GM12864 (cell line): ENCODE data around the gene CFAP251.

Experiments used
- DNase-seq: peaks from one replicate; pipeline ENCODE4 v3.0.0-alpha.2; 2011; ENCODE audit warnings: low read depth
- H3K4me3 ChIP-seq: 2 replicates; pipeline ENCODE4 v1.5.1; 2011; ENCODE audit warnings: mild to moderate bottlenecking, low read depth, low read length, control low read depth
- TF ChIP-seq, protein P1 (sequence below): IDR thresholded peaks from 2 replicates; pipeline ENCODE4 v1.5.1; 2011; ENCODE audit warnings: low read depth, mild to moderate bottlenecking, moderate library complexity, low read length, control low read depth, inconsistent platforms; ENCODE audit errors: missing control alignments

The CFAP251 gene

DNA sequence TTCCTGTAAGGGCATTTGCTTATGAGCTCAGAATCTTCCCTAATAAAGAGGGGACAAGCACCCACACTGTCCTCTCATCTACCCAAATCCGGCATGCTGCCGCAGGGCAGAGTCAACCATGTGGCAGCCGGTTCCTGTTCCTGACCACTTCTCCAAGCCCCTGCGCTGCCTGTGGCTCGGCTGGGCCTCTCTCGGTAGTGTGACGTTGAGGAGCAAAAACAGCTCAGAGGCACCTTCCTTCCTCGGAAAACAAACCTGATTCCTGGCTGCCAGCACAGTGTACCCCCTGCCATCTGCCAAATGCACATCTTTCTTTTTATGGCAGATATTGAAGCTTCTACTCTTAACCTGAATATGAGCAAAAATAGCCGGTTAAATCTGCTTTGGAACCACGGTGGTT is 50.5 kb downstream of the CFAP251 start:
- no peak overlapping the region for H3K4me3 ChIP-seq
- TF ChIP-seq, protein P1, sequence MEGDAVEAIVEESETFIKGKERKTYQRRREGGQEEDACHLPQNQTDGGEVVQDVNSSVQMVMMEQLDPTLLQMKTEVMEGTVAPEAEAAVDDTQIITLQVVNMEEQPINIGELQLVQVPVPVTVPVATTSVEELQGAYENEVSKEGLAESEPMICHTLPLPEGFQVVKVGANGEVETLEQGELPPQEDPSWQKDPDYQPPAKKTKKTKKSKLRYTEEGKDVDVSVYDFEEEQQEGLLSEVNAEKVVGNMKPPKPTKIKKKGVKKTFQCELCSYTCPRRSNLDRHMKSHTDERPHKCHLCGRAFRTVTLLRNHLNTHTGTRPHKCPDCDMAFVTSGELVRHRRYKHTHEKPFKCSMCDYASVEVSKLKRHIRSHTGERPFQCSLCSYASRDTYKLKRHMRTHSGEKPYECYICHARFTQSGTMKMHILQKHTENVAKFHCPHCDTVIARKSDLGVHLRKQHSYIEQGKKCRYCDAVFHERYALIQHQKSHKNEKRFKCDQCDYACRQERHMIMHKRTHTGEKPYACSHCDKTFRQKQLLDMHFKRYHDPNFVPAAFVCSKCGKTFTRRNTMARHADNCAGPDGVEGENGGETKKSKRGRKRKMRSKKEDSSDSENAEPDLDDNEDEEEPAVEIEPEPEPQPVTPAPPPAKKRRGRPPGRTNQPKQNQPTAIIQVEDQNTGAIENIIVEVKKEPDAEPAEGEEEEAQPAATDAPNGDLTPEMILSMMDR = no peak
- no peak for DNase-seq

DNA sequence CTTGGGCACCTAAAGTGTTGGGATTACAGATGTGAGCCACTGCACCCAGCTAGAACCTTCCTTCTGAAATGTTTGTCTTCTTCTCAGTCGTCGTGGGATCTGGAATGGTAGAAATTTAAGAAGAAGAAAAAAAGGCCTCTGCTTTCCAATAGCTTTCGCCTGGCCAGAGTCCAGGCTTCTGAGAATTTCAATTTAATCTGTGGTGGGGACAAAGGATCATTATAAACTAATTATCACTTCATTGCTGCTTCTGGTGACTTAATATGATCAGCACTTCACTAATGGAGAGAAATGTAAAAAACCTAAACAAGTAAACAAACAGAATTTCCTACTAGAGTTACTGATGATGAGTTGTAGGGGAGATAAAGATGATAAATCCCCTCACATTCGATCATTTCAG is 51.3 kb downstream of the CFAP251 start:
- TF ChIP-seq, protein P1 = no peak
- DNase-seq = no peak
- H3K4me3 ChIP-seq = no peak overlapping the region

DNA sequence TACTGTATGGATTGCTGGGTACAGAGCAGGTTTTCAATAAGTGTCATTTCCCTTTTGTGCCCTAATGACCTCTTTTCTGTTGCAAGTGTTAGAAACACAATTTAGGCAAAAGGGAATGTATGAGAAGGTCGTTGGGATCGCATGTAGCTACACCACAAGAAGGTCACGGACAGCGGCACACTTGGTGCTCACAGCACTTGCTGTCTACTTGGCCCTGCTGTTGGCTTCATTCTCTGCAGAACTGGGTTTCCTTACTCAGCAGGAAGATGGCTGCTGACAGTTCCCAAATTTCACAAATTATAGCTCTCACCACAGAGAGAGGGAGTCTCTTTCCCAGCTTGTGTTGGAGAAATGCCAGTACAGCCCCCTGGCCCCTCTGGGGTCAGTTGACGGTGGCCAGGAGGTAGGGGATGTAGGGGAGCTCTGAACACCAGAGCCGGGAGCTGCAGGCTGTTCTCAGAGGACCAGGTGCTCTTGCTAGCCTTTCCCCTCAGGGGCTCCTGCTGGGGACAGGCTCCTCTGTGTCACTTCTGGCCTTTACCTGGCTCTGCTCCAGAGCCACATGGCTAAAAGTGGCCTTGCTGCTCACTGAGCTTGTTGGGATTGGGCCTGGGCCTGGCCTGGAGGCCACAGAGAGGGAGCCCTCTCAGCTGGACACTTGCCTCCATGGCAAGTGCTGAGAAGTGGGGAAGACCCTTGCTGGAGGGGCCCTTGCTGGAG is 52.3 kb downstream of the CFAP251 start:
- no peak for DNase-seq
- TF ChIP-seq, protein P1 = no peak
- H3K4me3 ChIP-seq = no peak overlapping the region

DNA sequence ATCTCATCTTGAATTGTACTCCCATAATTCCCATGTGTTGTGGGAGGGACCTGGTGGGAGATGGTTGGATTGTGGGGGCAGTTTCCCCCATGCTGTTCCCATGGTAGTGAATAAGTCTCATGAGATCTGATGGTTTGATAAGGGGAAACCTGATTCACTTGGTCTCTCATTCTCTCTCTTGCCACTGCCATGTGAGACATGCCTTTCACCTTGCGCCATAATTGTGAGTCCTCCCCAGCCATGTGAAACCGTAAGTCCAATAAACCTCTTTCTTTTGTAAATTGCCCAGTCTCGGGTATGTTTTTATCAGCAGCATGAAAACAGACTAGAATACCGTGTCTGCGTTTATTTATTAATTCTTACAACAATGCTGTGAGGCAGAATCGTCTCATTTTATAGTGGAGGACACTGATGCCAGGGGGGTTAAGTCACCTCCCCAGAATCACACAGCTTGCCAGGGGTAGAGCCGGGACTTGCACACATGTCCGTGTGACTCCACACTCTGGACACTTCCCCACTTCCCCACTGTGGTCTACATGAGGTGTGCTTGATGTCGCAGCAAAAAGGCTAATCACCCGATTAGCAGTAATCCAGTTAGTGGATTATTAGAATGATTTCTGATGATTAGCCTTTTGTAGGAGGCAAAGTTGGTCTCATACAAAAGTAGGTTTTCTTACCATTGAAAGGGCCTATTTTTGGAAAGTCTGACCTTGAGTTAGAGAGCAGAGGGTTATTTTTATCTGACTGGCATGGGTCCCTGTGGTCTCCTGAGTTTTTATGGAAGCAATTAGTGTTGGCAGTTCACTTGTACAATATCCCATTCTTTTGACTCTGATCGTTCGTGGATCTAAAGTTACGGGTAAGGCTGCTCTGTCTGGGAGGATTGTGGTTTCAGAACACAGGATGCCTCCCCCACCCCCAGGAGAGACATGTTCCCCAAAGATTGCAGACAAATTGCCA is 55.9 kb downstream of the CFAP251 start:
- DNase-seq = no peak
- TF ChIP-seq, protein P1 = no peak
- H3K4me3 ChIP-seq = no peak overlapping the region

DNA sequence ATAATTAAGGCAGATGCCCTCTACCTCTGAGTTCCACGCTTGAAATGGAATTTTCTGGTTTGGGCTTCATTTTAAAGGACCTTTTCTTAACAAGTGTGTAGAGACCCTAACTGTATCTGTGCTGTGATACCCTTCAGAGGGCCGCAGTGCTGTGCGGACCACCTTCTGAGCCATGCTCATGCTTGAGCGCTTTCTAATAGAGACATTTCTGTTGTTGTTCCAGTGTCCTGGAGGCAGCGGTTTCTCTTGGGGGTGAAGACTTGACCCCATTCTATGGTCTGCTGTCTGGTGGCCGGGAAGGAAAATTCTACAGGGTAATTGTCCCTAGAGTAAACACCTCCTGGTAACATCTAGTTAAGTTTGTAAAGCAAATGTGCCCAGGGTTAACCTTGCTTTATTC is 56.6 kb downstream of the CFAP251 start:
- no peak overlapping the region for H3K4me3 ChIP-seq
- no peak for DNase-seq
- TF ChIP-seq, protein P1 = no peak

DNA sequence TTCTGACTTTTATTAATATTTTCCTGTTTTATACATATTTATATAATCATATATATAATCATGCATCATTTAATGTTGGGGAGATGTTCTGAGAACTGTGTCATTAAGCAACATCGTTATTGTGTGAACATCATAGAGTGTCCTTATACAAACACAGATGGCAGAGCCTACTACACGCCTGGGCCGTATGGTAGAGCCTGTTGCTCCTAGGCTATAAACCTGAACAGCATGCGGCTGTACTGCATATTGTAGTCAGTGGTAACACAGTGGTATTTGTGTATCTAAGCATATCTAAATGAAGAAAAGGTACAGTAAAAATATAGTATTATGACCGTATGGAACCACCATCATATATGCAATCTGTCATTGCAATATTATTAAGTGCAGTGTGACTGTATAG is 58.6 kb downstream of the CFAP251 start:
- no peak overlapping the region for H3K4me3 ChIP-seq
- TF ChIP-seq, protein P1 = no peak
- DNase-seq = no peak
